Body of pancreas (tissue), 4 donors: ENCODE measurements around the gene BCL11B. TPM values are rescaled to one million over a fixed set of nuclear protein-coding genes. Genes with fewer than 3 reads are reported as not detected.

Source experiments
- ATAC-seq: fragments of 150-250 bp; one replicate; pipeline ENCODE4 v1.9.1; 2016
- DNase-seq, 4 donors: peaks; one replicate each; pipeline ENCODE4 v3.0.0-alpha.2; 2019
- H3K27ac ChIP-seq, 4 donors: fragments of 200-600 bp; sonication (generic); 1 replicate in 3 of 4; 2 replicates in 1 of 4; pipeline versions ENCODE4 v1.5.1 to v1.6.1; 2016 to 2019; ENCODE audit warnings: mild to moderate bottlenecking in 1 of 4, mixed read lengths in 1 of 4, moderate library complexity in 1 of 4
- H3K27me3 ChIP-seq, 2 donors: fragments of 200-600 bp; sonication (generic); one replicate each; pipeline ENCODE4 v1.6.0; 2016; ENCODE audit warnings: mild to moderate bottlenecking in 1 of 2
- H3K36me3 ChIP-seq, 2 donors: fragments of 200-600 bp; sonication (generic); replicated peaks in 1 of 2; 2 replicates each; pipeline ENCODE4 v1.5.1; 2016; ENCODE audit warnings: low read depth in 2 of 2; ENCODE audit not compliant: insufficient read depth in 1 of 2
- H3K4me1 ChIP-seq: fragments of 200-600 bp; sonication (generic); one replicate; pipeline ENCODE4 v1.6.0; 2016
- H3K4me3 ChIP-seq, 2 donors: fragments of 200-600 bp; sonication (generic); 1 replicate in 1 of 2; 2 replicates in 1 of 2; pipeline ENCODE4 v1.5.1; 2016 to 2019
- H3K9me3 ChIP-seq, 3 donors: fragments of 200-600 bp; sonication (generic); 1 replicate in 2 of 3; 2 replicates in 1 of 3; pipeline ENCODE4 v1.5.1; 2016
- CTCF ChIP-seq, 7 experiments: fragments of 450-650 bp in 4 of 7; fragments of 200-600 bp in 3 of 7; sonication (generic) in 3 of 7; IDR thresholded peaks; one replicate each; pipeline ENCODE4 v1.5.1; 2016 to 2019; ENCODE audit warnings: antibody characterized with exemption in 7 of 7
- POLR2A ChIP-seq, 3 donors: fragments of 450-650 bp; IDR thresholded peaks; one replicate each; pipeline ENCODE4 v1.6.1; 2016; ENCODE audit warnings: antibody characterized with exemption in 3 of 3, mild to moderate bottlenecking in 2 of 3
- WGBS, 2 donors: methylation state at CpG; one replicate each; pipeline ENCODE4 v1.1.5; 2017; 5-methylcytosine and 5-hydroxymethylcytosine counted together
- intact Hi-C: fragments of 100-400 bp; cut with DNase I; formaldehyde crosslinking; loops from one replicate; pipeline ENCODE4 v1.15.1; 2023
- total RNA-seq, 2 donors: library from RNA; depleted of rRNA; stranded (reverse); fragments of >200 nt; gene quantifications; one replicate each; pipeline ENCODE4 v1.1.0, GENCODE V29; 2016

Gene BCL11B
- total RNA-seq, 2 donors from 2014 or later: 0.78 TPM; not detected in 1

- Histone ChIP-seq H3K27ac (no peak overlapping the region), H3K27me3 (peaks cover 0 to 37% of the 10 kb centered on the region in 2 donors), H3K36me3 (no peaks in the 10 kb centered on the region), H3K9me3 (no peaks in the 10 kb centered on the region), H3K4me3 (no peak overlapping the region), H3K4me1 (peaks cover 39% of the 10 kb centered on the region)
- intact Hi-C loops: no loop called here
- DNase-seq (no peak), ATAC-seq (no peak)
- TF ChIP-seq POLR2A (IDR thresholded peaks at IDR 0.05) (no peak), CTCF (IDR thresholded peaks at IDR 0.05) (no peak)
- 9 to 14% methylated on average over 19 of the region's 19 CpGs for WGBS, 2 donors
Observed at GRCh38 chr14:99268810-99269707, 2.9 kb downstream of the BCL11B start.

- Histone ChIP-seq H3K9me3 (no peaks in the 10 kb centered on the region), H3K36me3 (no peaks in the 10 kb centered on the region), H3K27me3 (peaks cover 0 to 28% of the 10 kb centered on the region in 2 donors), H3K4me1 (peaks cover 30% of the 10 kb centered on the region), H3K27ac (no peak overlapping the region), H3K4me3 (no peak overlapping the region)
- 32 to 36% methylated on average over 16 of the region's 16 CpGs for WGBS, 2 donors
- DNase-seq: no peak
- no peak for ATAC-seq
- intact Hi-C loops: no loop called here
- TF ChIP-seq CTCF (IDR thresholded peaks at IDR 0.05) (no peak), POLR2A (IDR thresholded peaks at IDR 0.05) (no peak)
Observed at GRCh38 chr14:99267837-99268781, 3.9 kb downstream of the BCL11B start.

DNA sequence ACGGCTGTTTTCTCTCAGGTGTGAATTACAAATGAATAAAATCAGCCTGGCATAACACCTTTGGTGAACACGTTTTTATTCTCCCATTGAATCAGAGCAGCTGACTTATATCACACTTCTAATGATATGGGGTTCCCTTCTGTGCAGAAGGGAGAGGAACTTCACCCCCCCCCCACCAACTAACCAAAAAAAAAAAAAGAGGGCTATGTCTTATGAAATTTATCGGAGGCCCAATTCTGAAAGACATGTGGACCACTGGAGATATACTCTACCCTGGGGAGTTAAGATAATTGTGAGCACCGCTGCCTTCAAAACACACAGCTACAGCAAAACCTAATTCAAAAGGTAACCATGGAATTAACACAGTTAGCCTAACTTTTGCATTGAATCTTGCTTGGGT, 4.6 kb downstream of the BCL11B start:
- DNase-seq: no peak

More for the DNA sequence above, 4.6 kb downstream of the BCL11B start:
- Histone ChIP-seq H3K4me1 (peaks cover 22% of the 10 kb centered on the region), H3K27ac (no peak overlapping the region), H3K4me3 (no peak overlapping the region), H3K9me3 (no peaks in the 10 kb centered on the region), H3K36me3 (no peaks in the 10 kb centered on the region), H3K27me3 (peaks cover 0 to 27% of the 10 kb centered on the region in 2 donors)
- TF ChIP-seq POLR2A (IDR thresholded peaks at IDR 0.05) (no peak), CTCF (IDR thresholded peaks at IDR 0.05) (no peak)
- intact Hi-C loops: no loop called here
- 43 to 50% methylated on average over 4 of the region's 4 CpGs for WGBS, 2 donors
- no peak for ATAC-seq
